Tibial nerve (tissue), 4 donors: ENCODE results near the gene STEAP1B. TPM values are rescaled to one million over a fixed set of nuclear protein-coding genes. Genes with fewer than 3 reads are reported as not detected.

Experiments
- DNase-seq, 2 donors: peaks; one replicate each; pipeline ENCODE4 v3.0.0-alpha.2; 2019; ENCODE audit warnings: low spot score in 2 of 2
- H3K27ac ChIP-seq, 4 donors: fragments of 200-600 bp; sonication (generic) in 3 of 4; one replicate each; pipeline ENCODE4 v1.5.1; 2017 to 2019; ENCODE audit warnings: mild to moderate bottlenecking in 1 of 4
- H3K27me3 ChIP-seq, 2 donors: fragments of 200-600 bp; sonication (generic) in 1 of 2; one replicate each; pipeline versions ENCODE4 v1.5.1 to v1.6.0; 2017 to 2019
- H3K36me3 ChIP-seq, 3 donors: fragments of 200-600 bp; sonication (generic); one replicate each; pipeline ENCODE4 v1.5.1; 2018 to 2019
- H3K4me1 ChIP-seq, 4 donors: fragments of 200-600 bp; sonication (generic) in 3 of 4; one replicate each; pipeline ENCODE4 v1.5.1; 2017 to 2019
- H3K4me3 ChIP-seq, 4 donors: fragments of 200-600 bp; sonication (generic) in 3 of 4; one replicate each; pipeline ENCODE4 v1.5.1; 2017 to 2019; ENCODE audit warnings: mild to moderate bottlenecking in 1 of 4, moderate library complexity in 1 of 4
- H3K9me3 ChIP-seq, 4 donors: fragments of 200-600 bp; sonication (generic) in 3 of 4; one replicate each; pipeline ENCODE4 v1.5.1; 2017 to 2019
- EP300 ChIP-seq, 2 donors: sonication (generic); formaldehyde crosslinking; IDR thresholded peaks; one replicate each; pipeline ENCODE4 v1.6.1; 2017; ENCODE audit warnings: antibody characterized with exemption in 2 of 2, mild to moderate bottlenecking in 1 of 2
- POLR2A ChIP-seq, 2 donors: fragments of 450-650 bp; IDR thresholded peaks; one replicate each; pipeline ENCODE4 v1.6.1; 2017; ENCODE audit warnings: antibody characterized with exemption in 2 of 2, mild to moderate bottlenecking in 2 of 2, moderate library complexity in 2 of 2
- WGBS, 2 donors: methylation state at CpG; one replicate each; pipeline ENCODE4 v1.1.5; 2018; 5-methylcytosine and 5-hydroxymethylcytosine counted together
- total RNA-seq, 4 donors: library from RNA; depleted of rRNA; stranded (reverse); fragments of >200 nt; gene quantifications; one replicate each; pipeline ENCODE4 v1.1.0, GENCODE V29; 2016
- TF ChIP-seq, protein P1 (sequence below), 5 experiments: fragments of 200-600 bp in 3 of 5; fragments of 450-650 bp in 2 of 5; sonication (generic) in 3 of 5; IDR thresholded peaks; one replicate each; pipeline ENCODE4 v1.5.1; 2016 to 2019; ENCODE audit warnings: antibody characterized with exemption in 5 of 5, mild to moderate bottlenecking in 3 of 5, moderate library complexity in 2 of 5

Gene STEAP1B
- total RNA-seq, 4 donors from 2014 or later = 4.2 to 20.5 (median 14.0) TPM

DNA sequence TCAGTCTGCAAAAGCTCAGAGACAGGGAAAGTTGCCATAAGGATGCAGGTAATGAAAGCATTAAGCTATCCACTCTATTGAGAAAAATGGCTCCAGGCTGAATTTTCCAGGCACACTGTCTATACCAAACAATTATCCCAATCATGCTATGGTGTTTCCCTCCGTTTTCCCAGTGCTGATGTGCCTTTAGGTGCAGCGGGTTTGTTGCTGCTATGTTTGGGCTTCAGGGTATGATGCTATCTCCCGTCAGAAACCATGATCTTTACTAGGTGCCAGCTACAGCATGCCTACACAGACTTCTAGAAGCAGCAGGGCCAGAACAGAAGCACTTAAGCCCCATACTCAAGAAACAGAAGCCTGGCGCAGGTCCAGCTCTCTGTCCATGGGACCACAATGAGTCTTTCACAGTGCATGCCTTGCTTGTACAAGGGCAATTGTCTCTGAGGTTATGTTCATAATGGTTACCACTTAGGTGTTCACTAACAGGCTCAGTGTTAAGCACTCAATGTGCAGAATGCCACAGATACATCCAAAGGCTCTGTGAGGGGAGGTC lies 19.4 kb downstream of the STEAP1B start:
- Histone ChIP-seq H3K9me3 (no peaks in the 10 kb centered on the region), H3K4me1 (peaks cover 0 to 8% (median 0%) of the 10 kb centered on the region in 4 donors), H3K27me3 (no peaks in the 10 kb centered on the region), H3K36me3 (peaks cover 0 to 6% (median 0%) of the 10 kb centered on the region in 3 donors), H3K4me3 (no peak overlapping the region), H3K27ac (no peak overlapping the region)
- 78 to 83% methylated on average over 4 of the region's 4 CpGs for WGBS, 2 donors
- TF ChIP-seq POLR2A (IDR thresholded peaks at IDR 0.05) (no peak), EP300 (IDR thresholded peaks at IDR 0.05) (no peak)
- TF ChIP-seq, protein P1, sequence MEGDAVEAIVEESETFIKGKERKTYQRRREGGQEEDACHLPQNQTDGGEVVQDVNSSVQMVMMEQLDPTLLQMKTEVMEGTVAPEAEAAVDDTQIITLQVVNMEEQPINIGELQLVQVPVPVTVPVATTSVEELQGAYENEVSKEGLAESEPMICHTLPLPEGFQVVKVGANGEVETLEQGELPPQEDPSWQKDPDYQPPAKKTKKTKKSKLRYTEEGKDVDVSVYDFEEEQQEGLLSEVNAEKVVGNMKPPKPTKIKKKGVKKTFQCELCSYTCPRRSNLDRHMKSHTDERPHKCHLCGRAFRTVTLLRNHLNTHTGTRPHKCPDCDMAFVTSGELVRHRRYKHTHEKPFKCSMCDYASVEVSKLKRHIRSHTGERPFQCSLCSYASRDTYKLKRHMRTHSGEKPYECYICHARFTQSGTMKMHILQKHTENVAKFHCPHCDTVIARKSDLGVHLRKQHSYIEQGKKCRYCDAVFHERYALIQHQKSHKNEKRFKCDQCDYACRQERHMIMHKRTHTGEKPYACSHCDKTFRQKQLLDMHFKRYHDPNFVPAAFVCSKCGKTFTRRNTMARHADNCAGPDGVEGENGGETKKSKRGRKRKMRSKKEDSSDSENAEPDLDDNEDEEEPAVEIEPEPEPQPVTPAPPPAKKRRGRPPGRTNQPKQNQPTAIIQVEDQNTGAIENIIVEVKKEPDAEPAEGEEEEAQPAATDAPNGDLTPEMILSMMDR (IDR thresholded peaks at IDR 0.05) = no peak
- no peak for DNase-seq

DNA sequence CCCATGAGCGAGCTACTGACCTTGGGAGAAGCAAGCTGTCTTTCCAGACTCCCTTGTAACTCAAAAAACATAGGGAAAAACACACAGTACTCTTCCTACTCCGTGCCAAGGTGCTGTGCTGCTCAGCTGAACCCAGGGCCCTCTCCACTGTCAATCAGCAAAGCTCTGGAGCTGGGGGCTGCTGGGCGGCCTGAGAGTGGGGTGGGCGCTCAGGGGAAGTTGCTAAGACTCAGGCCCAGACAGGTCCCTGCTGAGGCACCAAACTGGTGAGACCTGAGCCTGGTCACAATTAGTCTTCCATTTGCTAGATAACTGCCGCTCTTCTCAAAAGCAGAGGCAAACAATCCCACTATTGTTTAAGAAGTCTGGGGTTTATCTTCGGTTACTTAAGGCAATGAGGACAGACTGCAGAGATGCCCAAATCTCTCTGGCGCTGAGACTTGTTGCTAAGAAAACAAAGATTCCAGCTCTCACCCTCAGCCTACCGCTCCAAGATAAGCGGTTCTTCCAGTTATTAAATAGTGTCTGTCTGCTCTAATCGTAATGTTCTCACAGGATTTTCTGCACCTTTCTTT lies 22.0 kb downstream of the STEAP1B start:
- Histone ChIP-seq H3K36me3 (no peaks in the 10 kb centered on the region), H3K27ac (no peak overlapping the region), H3K4me3 (no peak overlapping the region), H3K4me1 (peaks cover 0 to 8% (median 0%) of the 10 kb centered on the region in 4 donors), H3K27me3 (no peaks in the 10 kb centered on the region), H3K9me3 (no peaks in the 10 kb centered on the region)
- TF ChIP-seq POLR2A (IDR thresholded peaks at IDR 0.05) (no peak), EP300 (IDR thresholded peaks at IDR 0.05) (no peak)
- TF ChIP-seq, protein P1 (IDR thresholded peaks at IDR 0.05) = no peak
- no peak for DNase-seq
- WGBS, 2 donors = 64 to 71% methylated on average over 10 of the region's 10 CpGs

DNA sequence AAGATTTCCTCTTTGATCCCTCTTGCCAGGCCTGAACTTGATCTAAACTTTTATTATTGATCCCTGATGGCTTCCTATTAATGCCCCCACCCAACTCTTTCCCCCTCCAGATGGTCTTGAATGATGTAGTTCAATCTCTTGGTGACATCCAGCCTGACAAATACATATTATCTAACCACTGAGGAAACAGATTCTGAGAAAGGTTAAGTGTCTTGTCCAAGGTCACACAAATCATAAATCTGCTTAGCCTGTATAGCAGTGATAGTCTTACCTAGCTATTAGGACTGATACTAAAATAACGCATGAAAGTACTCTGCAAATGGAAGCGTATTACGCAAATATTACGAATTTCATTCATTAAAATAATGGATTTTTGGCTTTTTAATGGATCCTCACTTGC lies 22.7 kb downstream of the STEAP1B start:
- TF ChIP-seq, protein P1 (IDR thresholded peaks at IDR 0.05) = no peak
- TF ChIP-seq EP300 (IDR thresholded peaks at IDR 0.05) = no peak
- TF ChIP-seq POLR2A (IDR thresholded peaks at IDR 0.05) = no peak
- H3K27ac ChIP-seq = no peak overlapping the region
- H3K27me3 ChIP-seq = no peaks in the 10 kb centered on the region
- peaks cover 0 to 8% (median 0%) of the 10 kb centered on the region in 4 donors for H3K4me1 ChIP-seq
- H3K4me3 ChIP-seq = no peak overlapping the region
- no peaks in the 10 kb centered on the region for H3K9me3 ChIP-seq
- WGBS, 2 donors = 97 to 99% methylated on average over 4 of the region's 4 CpGs
- no peak for DNase-seq
- peaks cover 0 to 5% (median 0%) of the 10 kb centered on the region in 3 donors for H3K36me3 ChIP-seq

DNA sequence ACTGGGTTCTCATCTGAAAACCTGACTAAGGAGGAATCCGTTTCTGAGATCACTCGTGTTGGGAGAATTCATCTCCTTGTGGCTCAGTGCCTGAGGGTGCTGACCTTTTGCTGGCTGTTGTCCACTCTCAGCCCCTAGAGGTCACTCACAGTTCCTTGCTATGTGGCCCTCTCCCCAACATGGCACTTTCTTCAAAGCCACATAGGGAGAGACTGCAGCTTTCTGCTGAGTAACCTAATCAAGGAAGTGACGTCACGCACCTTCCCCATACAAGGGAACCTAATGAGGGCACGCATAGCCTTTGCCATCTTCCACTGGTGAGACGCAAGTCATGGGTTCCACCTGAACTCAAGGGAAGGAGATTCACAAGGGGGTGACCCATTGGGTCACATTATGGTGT lies 23.2 kb downstream of the STEAP1B start:
- 88 to 90% methylated on average over 6 of the region's 6 CpGs for WGBS, 2 donors
- DNase-seq = no peak
- Histone ChIP-seq H3K27me3 (no peaks in the 10 kb centered on the region), H3K4me3 (no peak overlapping the region), H3K9me3 (no peaks in the 10 kb centered on the region), H3K36me3 (peaks cover 0 to 9% (median 0%) of the 10 kb centered on the region in 3 donors), H3K27ac (no peak overlapping the region), H3K4me1 (peaks cover 0 to 5% (median 0%) of the 10 kb centered on the region in 4 donors)
- no peak for TF ChIP-seq EP300 (IDR thresholded peaks at IDR 0.05)
- TF ChIP-seq POLR2A (IDR thresholded peaks at IDR 0.05) = no peak
- TF ChIP-seq, protein P1 (IDR thresholded peaks at IDR 0.05) = no peak

DNA sequence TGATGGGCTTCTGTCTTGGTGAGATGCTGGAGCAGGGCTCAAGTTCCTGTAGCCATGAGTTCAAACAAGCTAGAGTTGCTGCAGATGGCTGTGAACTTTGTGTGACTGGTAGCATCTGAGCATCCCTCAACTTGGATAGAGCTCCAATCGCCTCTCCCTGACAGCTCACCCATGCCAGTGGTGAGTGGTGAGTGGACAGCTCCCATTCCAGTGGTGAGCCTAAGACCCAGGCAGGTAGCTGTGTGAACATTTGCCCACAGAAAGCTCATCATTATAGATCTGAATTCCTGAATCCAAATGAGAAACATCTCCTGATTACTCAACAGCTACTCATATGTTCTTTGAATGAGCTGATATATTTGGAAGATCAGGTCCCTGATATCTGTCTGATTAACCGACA lies 25.3 kb downstream of the STEAP1B start:
- H3K27ac ChIP-seq = no peak overlapping the region
- H3K36me3 ChIP-seq = peaks cover 0 to 9% (median 0%) of the 10 kb centered on the region in 3 donors
- H3K4me3 ChIP-seq = no peak overlapping the region
- TF ChIP-seq EP300 (IDR thresholded peaks at IDR 0.05) (no peak), POLR2A (IDR thresholded peaks at IDR 0.05) (no peak)
- TF ChIP-seq, protein P1 (IDR thresholded peaks at IDR 0.05) = no peak
- H3K9me3 ChIP-seq = no peaks in the 10 kb centered on the region
- 94 to 97% methylated on average over 2 of the region's 2 CpGs for WGBS, 2 donors
- no peaks in the 10 kb centered on the region for H3K27me3 ChIP-seq
- DNase-seq = no peak
- no peaks in the 10 kb centered on the region for H3K4me1 ChIP-seq
